Hepatocyte (in vitro differentiated cells): ENCODE results near the gene MRPL19.

Experiments used
- EZH2 ChIP-seq: fragments of 200-600 bp; sonication (generic); IDR thresholded peaks from 2 replicates; pipeline ENCODE4 v1.6.1; 2016; ENCODE audit warnings: antibody characterized with exemption, mild to moderate bottlenecking, borderline replicate concordance
- TF ChIP-seq, protein P1 (sequence below): fragments of 200-600 bp; sonication (generic); IDR thresholded peaks from 2 replicates; pipeline ENCODE4 v1.5.1; 2016; ENCODE audit warnings: antibody characterized with exemption, mild to moderate bottlenecking; ENCODE audit not compliant: poor library complexity

DNA sequence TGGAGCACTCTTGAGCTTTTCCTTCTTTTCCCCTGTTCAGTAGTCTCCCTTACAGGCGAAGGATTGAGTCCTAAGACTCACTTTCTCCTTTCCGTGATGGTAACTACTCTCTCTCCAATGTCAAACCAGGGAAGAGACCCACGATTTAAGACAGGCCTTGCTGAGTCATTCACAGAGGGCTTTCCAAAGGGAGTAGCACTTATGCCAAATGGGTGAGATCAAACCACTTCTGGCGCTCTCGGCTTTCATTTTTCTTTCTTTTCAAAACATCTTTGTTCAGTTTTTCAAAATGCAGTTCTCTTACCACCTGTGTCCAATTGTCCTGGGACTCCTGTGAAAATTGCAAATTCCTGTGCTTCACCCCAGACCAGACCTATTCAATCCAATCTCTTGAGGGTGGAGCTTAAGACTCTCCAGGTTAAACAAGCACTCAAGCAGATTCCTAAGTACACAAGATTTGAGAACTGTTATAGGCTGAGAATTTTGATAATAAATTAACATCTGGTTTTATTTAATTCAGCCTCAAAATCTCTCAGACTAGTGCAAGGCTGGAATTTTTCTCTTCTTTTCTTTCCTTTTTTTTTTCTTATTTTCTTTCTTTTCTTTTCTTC lies 14.4 kb upstream of the MRPL19 start:
- no peak for TF ChIP-seq EZH2
- TF ChIP-seq, protein P1, sequence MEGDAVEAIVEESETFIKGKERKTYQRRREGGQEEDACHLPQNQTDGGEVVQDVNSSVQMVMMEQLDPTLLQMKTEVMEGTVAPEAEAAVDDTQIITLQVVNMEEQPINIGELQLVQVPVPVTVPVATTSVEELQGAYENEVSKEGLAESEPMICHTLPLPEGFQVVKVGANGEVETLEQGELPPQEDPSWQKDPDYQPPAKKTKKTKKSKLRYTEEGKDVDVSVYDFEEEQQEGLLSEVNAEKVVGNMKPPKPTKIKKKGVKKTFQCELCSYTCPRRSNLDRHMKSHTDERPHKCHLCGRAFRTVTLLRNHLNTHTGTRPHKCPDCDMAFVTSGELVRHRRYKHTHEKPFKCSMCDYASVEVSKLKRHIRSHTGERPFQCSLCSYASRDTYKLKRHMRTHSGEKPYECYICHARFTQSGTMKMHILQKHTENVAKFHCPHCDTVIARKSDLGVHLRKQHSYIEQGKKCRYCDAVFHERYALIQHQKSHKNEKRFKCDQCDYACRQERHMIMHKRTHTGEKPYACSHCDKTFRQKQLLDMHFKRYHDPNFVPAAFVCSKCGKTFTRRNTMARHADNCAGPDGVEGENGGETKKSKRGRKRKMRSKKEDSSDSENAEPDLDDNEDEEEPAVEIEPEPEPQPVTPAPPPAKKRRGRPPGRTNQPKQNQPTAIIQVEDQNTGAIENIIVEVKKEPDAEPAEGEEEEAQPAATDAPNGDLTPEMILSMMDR = no peak
